ENCODE measurements around the gene CNIH2. TPM values are rescaled to one million over a fixed set of nuclear protein-coding genes. Genes with fewer than 3 reads are reported as not detected.

CNIH2 gene
- total and polyA plus RNA-seq, 2 of the 13 experiments (the other 11 are each of a cell fraction or from before 2014, with no cell fraction given), result 0.60 to 0.69 TPM

DNA sequence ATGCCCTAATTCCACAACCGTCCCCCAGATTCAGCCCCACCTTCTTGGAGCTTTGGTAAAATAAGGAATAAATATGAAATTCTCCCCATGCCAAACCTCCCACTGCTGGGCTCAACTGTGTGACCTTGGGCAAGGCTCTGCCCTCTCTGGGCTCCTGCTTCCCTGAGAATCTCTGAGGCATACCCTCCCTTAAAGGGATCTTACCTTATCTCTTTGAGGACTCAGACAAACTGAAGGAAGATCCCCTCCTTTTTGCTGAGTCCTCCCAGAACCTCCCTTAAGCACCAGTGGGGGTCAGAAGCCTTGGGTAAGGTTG, 36.2 kb downstream of the CNIH2 start:
- no peak for ATAC-seq
- in situ Hi-C loops (cut with HindIII; ENCODE audit: extremely low pct_ligation_motif_present, low pct_unique_long_range_greater_than_20kb), result no loop called here
- 0% methylated on average over 1 of the region's 1 CpG for WGBS (ENCODE audit: low lambda C conversion rate)
- no peaks in the 10 kb centered on the region for H3K36me3 ChIP-seq (replicated peaks in 1 of 2; ENCODE audit: control insufficient read depth in 1 of 2, insufficient read depth in 2 of 2, low read length in 2 of 2)
- TF ChIP-seq ZNF768 (CRISPR knock-in tag; IDR thresholded peaks at IDR 0.05) (peak; percentile 85), ZNF574 (CRISPR knock-in tag; IDR thresholded peaks at IDR 0.05) (no peak), ZMYM3 (CRISPR knock-in tag; IDR thresholded peaks at IDR 0.05) (peak; percentile 79)
- H3K9me3 ChIP-seq (ENCODE audit: low read length), result no peaks in the 10 kb centered on the region
- peak overlapping the region in 2 of 3 experiments; percentile 67 to 93; a peak in 3 of 6 replicates for H3K4me3 ChIP-seq (replicated peaks in 1 of 3; ENCODE audit: insufficient read depth in 1 of 3, low read depth in 2 of 3, low read length in 3 of 3)
- H3K27ac ChIP-seq (ENCODE audit: extremely low read length, insufficient read depth, low read length), result peak overlapping the region; percentile 97
- no peak for DNase-seq (ENCODE audit: low spot score)
- H3K4me2 ChIP-seq (ENCODE audit: low read depth, low read length), result peak overlapping the region; percentile 89
- intact Hi-C loops (cut with micrococcal nuclease; ENCODE audit: unreplicated experiment), result loop anchor here (10.0 kb wide), 1 partner anchor 71 kb away; no protein-coding TSS in a partner anchor
- no TSS peak for BruUV-seq (replicated peaks)
- FAIRE-seq, result no peak
- 0 out of 5 replicates have a peak, but pooled peaks cover 0 to 3% of the 10 kb centered on the region in 2 experiments for H3K27me3 ChIP-seq (ENCODE audit: control insufficient read depth in 1 of 2, insufficient read depth in 2 of 2, low read length in 2 of 2)
- CTCF ChIA-PET (ENCODE audit: low intra/inter-chr PET ratio, low total read pairs), result interaction anchor here (4.2 kb wide), 1 partner anchor 23 kb away, joined by 32 read pairs; the partner anchor contains the start of gene RIN1
- no peaks in the 10 kb centered on the region for H3K79me2 ChIP-seq (ENCODE audit: insufficient read depth, low read length)
- POLR2A ChIA-PET, result interaction anchor here (1.3 to 5.2 kb wide), 9 partner anchors 8 to 37 kb away, joined by 3 to 121 read pairs (median 27); partner anchors contain the start of genes B4GAT1, RIN1, TMEM151A and YIF1A
- H3K4me1 ChIP-seq (ENCODE audit: insufficient read depth, low read length), result peaks cover 61% of the 10 kb centered on the region
- peak overlapping the region; percentile 83 for H3K9ac ChIP-seq (ENCODE audit: insufficient read depth, low read depth, low read length)
- no peaks in the 10 kb centered on the region for H4K20me1 ChIP-seq (ENCODE audit: insufficient read depth, low read length)
- no peak overlapping the region for H2AFZ ChIP-seq (ENCODE audit: low read length)

Measured in HepG2 (cell line).